Omental fat pad (tissue), 4 donors: ENCODE measurements around the gene CCT6A. TPM values are rescaled to one million over a fixed set of nuclear protein-coding genes. Genes with fewer than 3 reads are reported as not detected.
"Not testable (repeated sequence)": the region's sequence is repeated elsewhere in the genome, so short reads cannot be mapped to it uniquely, and the experiment has no call there.

ENCODE experiments used
- ATAC-seq: fragments of 150-250 bp; one replicate; pipeline ENCODE4 v1.9.1; 2016; ENCODE audit warnings: mild to moderate bottlenecking, moderate library complexity; ENCODE audit not compliant: low FRiP score
- DNase-seq: peaks from one replicate; pipeline ENCODE4 v3.0.0-alpha.2; 2019; ENCODE audit warnings: low spot score
- CTCF ChIP-seq, 3 donors: fragments of 450-650 bp; IDR thresholded peaks; one replicate each; pipeline ENCODE4 v1.5.1; 2016 to 2017; ENCODE audit warnings: antibody characterized with exemption in 3 of 3, mild to moderate bottlenecking in 3 of 3, moderate library complexity in 2 of 3
- total RNA-seq, 4 donors: library from RNA; depleted of rRNA; stranded (reverse); fragments of >200 nt; gene quantifications; one replicate each; pipeline ENCODE4 v1.1.0, GENCODE V29; 2016

CCT6A gene
- total RNA-seq, 4 donors from 2014 or later: 68.9 to 150 (median 106) TPM

GRCh38 chr7:56023500-56023899, 28.1 kb upstream of the CCT6A start:
- no peak for DNase-seq

GRCh38 chr7:56026538-56026937, 25.0 kb upstream of the CCT6A start:
- ATAC-seq: no peak
- no peak for TF ChIP-seq CTCF (IDR thresholded peaks at IDR 0.05)

More at GRCh38 chr7:56023500-56023899, 28.1 kb upstream of the CCT6A start:
- no peak for ATAC-seq
- no peak for TF ChIP-seq CTCF (IDR thresholded peaks at IDR 0.05)

GRCh38 chr7:56028942-56029630, 22.5 kb upstream of the CCT6A start:
- TF ChIP-seq CTCF (IDR thresholded peaks at IDR 0.05): no peak
- DNase-seq (no peak), ATAC-seq (no peak)

More at GRCh38 chr7:56026538-56026937, 25.0 kb upstream of the CCT6A start:
- DNase-seq: no peak

GRCh38 chr7:56030340-56030739, 21.2 kb upstream of the CCT6A start:
- TF ChIP-seq CTCF (IDR thresholded peaks at IDR 0.05): no peak
- no peak for DNase-seq
- ATAC-seq: no peak

- not testable (repeated sequence) for DNase-seq, ATAC-seq
These were observed 20.0 kb upstream of the CCT6A start for GRCh38 chr7:56031556-56031955.

GRCh38 chr7:56032578-56032977, 19.0 kb upstream of the CCT6A start:
- not testable (repeated sequence) for DNase-seq, ATAC-seq

- TF ChIP-seq CTCF (IDR thresholded peaks at IDR 0.05): no peak
- no peak for DNase-seq
- peak; percentile 78 for ATAC-seq
These were observed 17.7 kb upstream of the CCT6A start for GRCh38 chr7:56033671-56034432.

- no peak for ATAC-seq
- DNase-seq: no peak
- no peak for TF ChIP-seq CTCF (IDR thresholded peaks at IDR 0.05)
These were observed 10.8 kb upstream of the CCT6A start for GRCh38 chr7:56040730-56041129.

- DNase-seq: not testable (repeated sequence)
These were observed 5.8 kb upstream of the CCT6A start for GRCh38 chr7:56045758-56046157.

More at GRCh38 chr7:56045758-56046157, 5.8 kb upstream of the CCT6A start:
- ATAC-seq: not testable (repeated sequence)
